OCI-M2 (cell line): ENCODE data around the gene LARGE2.
"Not testable (repeated sequence)": the region's sequence is repeated elsewhere in the genome, so short reads cannot be mapped to it uniquely, and the experiment has no call there.

Source experiments
- DNase-seq: peaks from one replicate; lab custom pipeline; 2025; ENCODE audit not compliant: unreplicated experiment; lab: John Stamatoyannopoulos, UW

Gene LARGE2

GRCh38 chr11:45895553-45896259 is 26.8 kb upstream of the LARGE2 start:
- no peak for DNase-seq

- no peak for DNase-seq
These were observed 26.0 kb upstream of the LARGE2 start for GRCh38 chr11:45896422-45896984.

- DNase-seq: no peak
These were observed 24.9 kb upstream of the LARGE2 start for GRCh38 chr11:45897556-45897955.

GRCh38 chr11:45899086-45899447 is 23.4 kb upstream of the LARGE2 start:
- DNase-seq: no peak

GRCh38 chr11:45899448-45900174 is 22.8 kb upstream of the LARGE2 start:
- no peak for DNase-seq

GRCh38 chr11:45900175-45900800 is 22.2 kb upstream of the LARGE2 start:
- DNase-seq: not testable (repeated sequence)

GRCh38 chr11:45900916-45901617 is 21.4 kb upstream of the LARGE2 start:
- no peak for DNase-seq

- DNase-seq: no peak
These were observed 20.8 kb upstream of the LARGE2 start for GRCh38 chr11:45901626-45902025.

GRCh38 chr11:45902452-45903380 is 19.7 kb upstream of the LARGE2 start:
- no peak for DNase-seq

- no peak for DNase-seq
These were observed 18.0 kb upstream of the LARGE2 start for GRCh38 chr11:45904309-45904915.

GRCh38 chr11:45905095-45905494 is 17.4 kb upstream of the LARGE2 start:
- no peak for DNase-seq

- not testable (repeated sequence) for DNase-seq
These were observed 16.9 kb upstream of the LARGE2 start for GRCh38 chr11:45905576-45905975.

GRCh38 chr11:45906096-45906682 is 16.3 kb upstream of the LARGE2 start:
- DNase-seq: no peak

GRCh38 chr11:45906965-45907611 is 15.4 kb upstream of the LARGE2 start, which contains the start of gene FREY1:
TSS of gene FREY1 (minus strand) at chr11:45907271. CDS start at chr11:45907245, 26 bp downstream.
- DNase-seq: no peak

- no peak for DNase-seq
These were observed 14.5 kb upstream of the LARGE2 start for GRCh38 chr11:45907911-45908370.

- no peak for DNase-seq
These were observed 12.6 kb upstream of the LARGE2 start for GRCh38 chr11:45909594-45910475.

GRCh38 chr11:45910623-45911022 is 11.8 kb upstream of the LARGE2 start:
- no peak for DNase-seq

GRCh38 chr11:45913514-45913913 is 8.9 kb upstream of the LARGE2 start:
- no peak for DNase-seq
